Measurements from ENCODE around the gene CACNA1D.

GRCh38 chr3:53577506-53577905 is 83.1 kb downstream of the CACNA1D start:
- TF ChIP-seq, protein P1, sequence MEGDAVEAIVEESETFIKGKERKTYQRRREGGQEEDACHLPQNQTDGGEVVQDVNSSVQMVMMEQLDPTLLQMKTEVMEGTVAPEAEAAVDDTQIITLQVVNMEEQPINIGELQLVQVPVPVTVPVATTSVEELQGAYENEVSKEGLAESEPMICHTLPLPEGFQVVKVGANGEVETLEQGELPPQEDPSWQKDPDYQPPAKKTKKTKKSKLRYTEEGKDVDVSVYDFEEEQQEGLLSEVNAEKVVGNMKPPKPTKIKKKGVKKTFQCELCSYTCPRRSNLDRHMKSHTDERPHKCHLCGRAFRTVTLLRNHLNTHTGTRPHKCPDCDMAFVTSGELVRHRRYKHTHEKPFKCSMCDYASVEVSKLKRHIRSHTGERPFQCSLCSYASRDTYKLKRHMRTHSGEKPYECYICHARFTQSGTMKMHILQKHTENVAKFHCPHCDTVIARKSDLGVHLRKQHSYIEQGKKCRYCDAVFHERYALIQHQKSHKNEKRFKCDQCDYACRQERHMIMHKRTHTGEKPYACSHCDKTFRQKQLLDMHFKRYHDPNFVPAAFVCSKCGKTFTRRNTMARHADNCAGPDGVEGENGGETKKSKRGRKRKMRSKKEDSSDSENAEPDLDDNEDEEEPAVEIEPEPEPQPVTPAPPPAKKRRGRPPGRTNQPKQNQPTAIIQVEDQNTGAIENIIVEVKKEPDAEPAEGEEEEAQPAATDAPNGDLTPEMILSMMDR (IDR thresholded peaks at IDR 0.05), result no peak
- TF ChIP-seq EP300 (IDR thresholded peaks at IDR 0.05) (no peak), POLR2A (IDR thresholded peaks at IDR 0.05) (no peak), POLR2AphosphoS5 (IDR thresholded peaks at IDR 0.05) (no peak)
